HG03060 (cell line): ENCODE measurements around the gene LHFPL2.

ENCODE experiments used
- ATAC-seq: cut with Tn5 transposase; IDR thresholded peaks from one replicate; pipeline ENCODE4 v1.9.1; 2021; ENCODE audit warnings: low read depth, moderate number of reproducible peaks; ENCODE audit not compliant: unreplicated experiment

Gene LHFPL2

DNA sequence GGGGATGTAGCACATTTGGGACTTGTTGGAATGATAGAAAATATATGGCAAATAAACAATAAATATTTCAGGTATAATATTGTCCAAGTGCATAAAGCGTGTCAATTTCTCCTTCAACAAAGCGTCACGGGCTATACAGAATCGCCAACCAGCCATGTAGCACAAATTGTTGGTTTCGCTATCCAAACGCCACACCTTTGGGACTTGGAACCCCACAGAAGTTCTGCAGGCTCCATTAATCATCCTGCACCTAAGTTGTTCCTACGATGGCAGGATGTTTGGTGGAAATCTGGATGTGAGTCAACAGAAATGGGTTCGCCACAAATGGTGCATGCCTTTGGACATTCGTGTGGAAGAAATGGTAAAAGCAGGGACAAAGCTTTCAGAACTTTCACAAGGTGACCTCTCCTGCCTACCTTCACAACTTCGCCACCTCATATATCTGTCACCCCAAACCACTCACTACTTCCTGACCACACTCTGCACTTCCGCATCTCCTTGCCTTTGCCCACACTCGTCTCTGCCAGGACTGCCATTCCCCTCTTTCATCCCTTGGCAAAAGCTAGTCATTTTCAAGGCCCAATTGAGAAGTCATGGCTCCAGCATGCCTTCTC, 95.7 kb downstream of the LHFPL2 start:
- no peak for ATAC-seq

DNA sequence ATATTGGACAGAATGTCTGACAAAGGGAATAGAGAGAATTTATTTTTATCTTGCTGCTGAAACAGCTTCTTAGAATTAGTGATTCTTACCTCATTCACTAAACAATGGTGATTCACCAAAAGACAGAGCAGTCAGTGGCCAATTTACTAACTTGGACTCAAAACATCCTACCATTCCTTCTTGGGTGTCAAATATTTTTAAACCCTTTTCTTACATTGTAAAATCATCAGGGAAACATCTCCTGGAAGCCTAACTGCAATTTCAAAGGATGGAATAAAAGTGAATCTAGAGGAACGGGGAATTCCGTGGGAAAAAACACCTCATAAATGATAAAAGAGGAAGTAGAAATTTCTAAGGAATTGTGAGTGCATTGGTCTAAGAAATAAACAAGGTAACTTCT, 97.7 kb downstream of the LHFPL2 start:
- no peak for ATAC-seq

- no peak for ATAC-seq
These were observed 99.5 kb downstream of the LHFPL2 start for GRCh38 chr5:78549043-78549442.

- ATAC-seq = no peak
These were observed 100.6 kb downstream of the LHFPL2 start for GRCh38 chr5:78547731-78548615.

DNA sequence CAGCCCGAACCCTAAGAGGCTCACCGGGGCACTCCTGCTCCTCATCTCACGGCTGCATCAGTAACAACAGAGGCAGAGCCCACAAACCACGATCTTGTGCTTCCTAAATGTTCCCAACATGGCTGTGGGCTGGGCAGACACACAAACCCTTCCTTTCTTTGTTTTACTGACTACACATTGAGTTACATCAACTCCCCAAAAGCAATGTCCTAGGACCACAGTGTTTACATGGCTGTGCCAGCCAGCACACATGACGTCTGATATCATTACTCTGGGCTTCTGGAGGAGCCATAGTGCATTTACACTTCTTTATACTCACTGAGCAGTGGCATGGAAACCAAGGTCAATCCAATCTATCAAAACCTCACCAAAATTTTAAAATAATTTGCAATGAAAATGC, 101.4 kb downstream of the LHFPL2 start:
- no peak for ATAC-seq

- no peak for ATAC-seq
These were observed 102.1 kb downstream of the LHFPL2 start for GRCh38 chr5:78546276-78546996.

GRCh38 chr5:78545406-78545805, 103.2 kb downstream of the LHFPL2 start:
- no peak for ATAC-seq

DNA sequence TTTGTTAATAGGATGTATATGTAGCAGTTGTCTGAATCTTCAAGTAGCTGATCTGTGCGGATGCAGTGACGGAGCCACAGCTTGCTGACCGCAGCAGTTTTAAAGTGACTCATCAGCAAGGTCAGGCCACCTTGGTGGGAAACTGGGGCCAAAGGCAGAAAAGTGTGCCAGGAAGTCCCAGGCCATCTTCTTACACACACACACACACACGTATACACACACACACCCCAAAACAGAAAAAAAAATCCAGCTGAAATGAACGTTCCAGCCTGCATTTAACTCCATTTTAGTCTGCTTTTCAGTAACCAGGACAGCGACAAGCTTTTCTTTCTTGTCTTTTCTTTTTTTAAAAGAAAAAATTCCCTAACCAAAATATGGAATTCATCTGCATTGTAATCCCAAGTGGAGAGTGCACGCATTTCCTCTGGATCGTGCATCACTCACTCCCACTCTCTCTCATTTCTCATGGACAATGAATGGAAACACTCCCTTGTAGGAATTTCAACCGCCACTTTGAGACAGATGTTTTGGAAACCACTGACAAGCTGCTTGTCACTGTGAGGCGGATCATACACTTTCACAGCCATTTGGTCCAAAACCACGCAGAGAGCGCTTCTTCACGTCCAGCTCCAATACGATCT, 103.9 kb downstream of the LHFPL2 start:
- ATAC-seq = no peak

- ATAC-seq = no peak
These were observed 104.7 kb downstream of the LHFPL2 start for GRCh38 chr5:78543916-78544315.

DNA sequence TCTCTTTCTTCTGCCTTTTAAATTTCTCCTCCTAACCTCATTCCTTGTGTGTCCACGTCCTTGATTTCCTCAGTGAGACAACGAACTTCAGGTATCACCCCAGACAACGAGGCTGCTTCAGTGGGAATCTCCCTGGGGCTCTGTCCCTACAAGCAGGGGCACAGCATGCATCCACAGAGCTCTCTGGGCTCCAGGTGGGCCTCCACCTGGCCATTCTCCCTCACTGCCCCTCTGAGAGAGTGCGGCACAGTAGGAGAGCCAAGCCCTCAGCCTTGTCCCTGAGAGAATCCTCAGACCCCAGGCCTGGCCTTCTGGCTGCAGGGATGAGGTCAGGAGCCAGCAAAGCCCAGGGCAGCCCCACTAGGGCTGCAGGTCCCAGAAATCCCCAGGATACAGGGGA, 105.3 kb downstream of the LHFPL2 start:
- no peak for ATAC-seq

DNA sequence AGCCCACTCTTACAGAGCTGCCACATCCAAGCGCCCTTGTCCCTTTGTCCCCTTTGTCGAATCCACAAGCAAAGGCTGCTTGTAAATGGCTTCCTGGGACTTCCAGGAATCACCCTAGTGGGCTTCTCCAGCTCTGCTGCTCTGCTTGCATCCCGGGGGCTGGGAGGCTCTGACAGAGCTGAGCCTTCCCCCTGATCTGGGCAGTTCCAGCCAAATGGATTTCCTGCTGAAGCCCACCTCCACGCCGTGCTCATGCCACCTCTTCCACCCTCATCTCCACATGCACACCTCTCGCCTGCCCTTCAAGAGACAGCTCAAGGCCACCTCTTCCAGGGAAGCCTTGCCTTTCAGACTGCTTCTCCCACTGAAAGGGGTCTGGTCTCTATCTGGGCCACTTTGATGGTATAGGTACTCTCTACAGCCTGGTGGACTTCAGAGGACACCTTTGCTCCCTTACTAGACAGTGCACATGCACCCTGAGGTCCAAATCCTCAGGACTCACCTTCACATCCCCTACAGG, 106.2 kb downstream of the LHFPL2 start:
- ATAC-seq = no peak

GRCh38 chr5:78541086-78541654, 107.4 kb downstream of the LHFPL2 start:
- ATAC-seq = no peak

DNA sequence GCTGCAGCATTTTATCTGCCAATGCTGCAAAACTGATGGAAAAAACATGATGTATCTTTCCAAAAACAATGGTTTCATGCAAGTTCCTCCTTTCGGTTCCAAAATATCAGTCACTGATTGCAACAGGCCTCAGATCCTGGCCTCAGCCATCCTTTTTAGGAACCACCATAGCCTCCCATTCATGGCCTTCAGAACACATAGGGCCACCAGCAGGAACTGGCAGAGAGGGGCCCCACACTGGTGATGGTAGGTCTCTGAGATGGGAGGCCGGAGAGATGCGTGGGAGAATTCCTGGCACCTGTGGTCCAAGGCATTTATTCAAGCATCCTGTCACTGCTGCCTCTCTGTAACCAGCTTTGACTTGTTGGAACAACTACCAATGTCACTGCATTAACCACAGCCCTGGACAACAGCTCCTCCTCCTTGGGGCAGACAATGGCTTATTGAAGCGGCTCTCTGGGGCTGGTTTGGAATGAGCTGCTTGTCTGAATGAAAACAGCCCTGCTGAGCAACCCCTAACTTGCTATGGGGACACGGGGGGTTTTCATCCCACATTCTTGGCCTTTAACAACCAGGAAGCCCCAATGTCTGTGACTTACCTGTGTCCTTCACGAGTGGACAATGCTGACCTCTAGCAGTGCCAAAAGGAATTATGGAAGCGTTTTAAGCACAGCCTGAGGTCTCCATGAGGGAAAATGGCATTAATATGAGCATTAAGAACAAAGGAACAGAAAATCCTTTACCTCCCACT, 108.1 kb downstream of the LHFPL2 start:
- ATAC-seq = no peak

DNA sequence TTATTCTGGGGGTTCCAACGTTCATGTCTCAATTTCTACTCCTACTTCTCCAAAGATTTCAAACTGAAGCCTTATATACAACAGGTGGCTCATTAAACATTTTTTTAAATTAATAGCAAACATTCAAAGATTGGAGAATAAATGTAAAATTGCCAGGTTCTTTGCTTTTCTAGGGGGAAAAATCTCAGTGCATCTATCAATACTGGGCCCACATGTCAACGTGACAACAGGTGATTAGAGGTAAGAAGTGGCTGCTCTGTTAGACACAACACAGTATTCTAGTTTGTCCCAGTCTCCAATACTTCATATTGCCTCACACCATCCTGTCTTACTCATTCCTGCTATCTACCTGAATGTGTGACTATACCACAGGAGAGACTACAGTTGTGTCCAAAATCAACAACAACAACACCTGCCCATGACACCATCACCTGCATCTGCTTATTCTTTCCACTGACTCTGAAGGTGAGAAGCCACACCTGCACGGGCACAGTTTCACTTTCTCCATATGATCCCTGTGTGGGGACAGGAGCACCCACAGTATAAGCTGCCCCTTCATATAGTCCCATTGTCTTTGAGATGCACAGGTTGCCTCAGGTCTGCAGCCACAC, 110.2 kb downstream of the LHFPL2 start:
- ATAC-seq = no peak

- ATAC-seq = peak; percentile 60
These were observed 110.8 kb downstream of the LHFPL2 start for GRCh38 chr5:78537821-78538220.

DNA sequence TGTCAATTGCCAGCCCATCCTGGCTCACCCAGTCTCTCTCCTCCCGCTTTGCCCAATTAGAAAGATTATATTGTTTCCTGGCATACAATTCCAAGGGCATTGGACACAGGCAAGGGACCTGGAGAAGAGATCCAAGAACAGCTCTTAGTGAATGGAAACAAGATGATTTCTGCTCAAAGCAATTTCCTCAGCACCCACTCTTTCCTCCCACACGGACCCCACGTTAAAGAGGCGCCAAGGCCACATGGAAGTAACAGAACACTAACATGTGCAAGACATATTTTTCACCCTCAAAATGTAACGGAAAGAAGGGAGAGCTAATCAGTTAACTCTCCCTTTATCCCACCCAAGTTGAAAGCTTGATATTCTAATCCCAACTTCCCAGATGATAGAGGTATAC, 111.2 kb downstream of the LHFPL2 start:
- ATAC-seq = no peak

GRCh38 chr5:78536661-78537196, 111.8 kb downstream of the LHFPL2 start:
- no peak for ATAC-seq

- no peak for ATAC-seq
These were observed 113.7 kb downstream of the LHFPL2 start for GRCh38 chr5:78534905-78535200.
